A673 (cell line): Measurements from ENCODE around the gene CISD2.

ENCODE experiments used
- EZH2 ChIP-seq: fragments of 200-600 bp; sonication (generic); IDR thresholded peaks from 2 replicates; pipeline ENCODE4 v1.6.1; 2017; ENCODE audit warnings: borderline replicate concordance, low read depth, mild to moderate bottlenecking, mixed read lengths, antibody characterized with exemption, low read length; ENCODE audit not compliant: poor library complexity, severe bottlenecking
- TF ChIP-seq, protein P1 (sequence below): fragments of 300-800, 200-600 bp; sonication (generic); conservative IDR thresholded peaks from 2 replicates; pipeline ENCODE4 v1.5.1; 2017; ENCODE audit warnings: low read depth, mild to moderate bottlenecking, antibody characterized with exemption, low read length, moderate library complexity, mixed read lengths

DNA sequence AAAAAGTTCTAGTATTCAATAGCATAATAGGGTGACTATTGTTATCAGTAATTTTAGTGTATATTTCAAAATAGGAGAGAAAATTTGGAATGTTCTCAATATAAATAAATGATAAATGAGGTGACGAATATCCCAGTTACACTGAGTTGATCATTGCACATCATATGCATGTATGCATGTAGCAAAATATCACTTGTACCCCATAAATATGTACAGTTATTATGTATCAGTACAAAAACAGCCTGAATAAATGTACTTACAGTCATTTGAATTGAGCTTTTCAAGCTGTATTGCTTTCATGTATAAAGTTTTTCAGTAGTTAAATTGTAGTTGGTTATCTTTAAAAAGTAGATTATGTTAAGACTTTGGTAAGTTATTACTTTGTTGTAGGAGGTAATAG, 12.6 kb downstream of the CISD2 start:
- TF ChIP-seq, protein P1, sequence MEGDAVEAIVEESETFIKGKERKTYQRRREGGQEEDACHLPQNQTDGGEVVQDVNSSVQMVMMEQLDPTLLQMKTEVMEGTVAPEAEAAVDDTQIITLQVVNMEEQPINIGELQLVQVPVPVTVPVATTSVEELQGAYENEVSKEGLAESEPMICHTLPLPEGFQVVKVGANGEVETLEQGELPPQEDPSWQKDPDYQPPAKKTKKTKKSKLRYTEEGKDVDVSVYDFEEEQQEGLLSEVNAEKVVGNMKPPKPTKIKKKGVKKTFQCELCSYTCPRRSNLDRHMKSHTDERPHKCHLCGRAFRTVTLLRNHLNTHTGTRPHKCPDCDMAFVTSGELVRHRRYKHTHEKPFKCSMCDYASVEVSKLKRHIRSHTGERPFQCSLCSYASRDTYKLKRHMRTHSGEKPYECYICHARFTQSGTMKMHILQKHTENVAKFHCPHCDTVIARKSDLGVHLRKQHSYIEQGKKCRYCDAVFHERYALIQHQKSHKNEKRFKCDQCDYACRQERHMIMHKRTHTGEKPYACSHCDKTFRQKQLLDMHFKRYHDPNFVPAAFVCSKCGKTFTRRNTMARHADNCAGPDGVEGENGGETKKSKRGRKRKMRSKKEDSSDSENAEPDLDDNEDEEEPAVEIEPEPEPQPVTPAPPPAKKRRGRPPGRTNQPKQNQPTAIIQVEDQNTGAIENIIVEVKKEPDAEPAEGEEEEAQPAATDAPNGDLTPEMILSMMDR, result no peak
- no peak for TF ChIP-seq EZH2
